ENCODE measurements around the gene SYT14. TPM values are rescaled to one million over a fixed set of nuclear protein-coding genes. Genes with fewer than 3 reads are reported as not detected.
"Not testable (repeated sequence)": the region's sequence is repeated elsewhere in the genome, so short reads cannot be mapped to it uniquely, and the experiment has no call there.

Gene SYT14
- total RNA-seq, 2 experiments from 2014 or later: not detected

GRCh38 chr1:209919637-209920036 is 18.4 kb upstream of the SYT14 start:
- H3K4me1 Mint-ChIP-seq, H3K27me3 Mint-ChIP-seq, H3K36me3 Mint-ChIP-seq, H3K4me3 Mint-ChIP-seq, DNase-seq, H3K9me3 Mint-ChIP-seq, H3K27ac Mint-ChIP-seq: not testable (repeated sequence)

GRCh38 chr1:209920844-209921243 is 17.2 kb upstream of the SYT14 start:
- Mint-ChIP-seq H3K4me3 (no peak overlapping the region), H3K27ac (no peak overlapping the region)
- DNase-seq: no peak

GRCh38 chr1:209924390-209924789 is 13.6 kb upstream of the SYT14 start:
- no peak for DNase-seq
- H3K27ac Mint-ChIP-seq: no peak overlapping the region
- peaks cover 4% of the 10 kb centered on the region for H3K36me3 Mint-ChIP-seq
- H3K27me3 Mint-ChIP-seq: peaks cover 20% of the 10 kb centered on the region
- peaks cover 7% of the 10 kb centered on the region for H3K9me3 Mint-ChIP-seq
- no peak overlapping the region for H3K4me3 Mint-ChIP-seq
- no peaks in the 10 kb centered on the region for H3K4me1 Mint-ChIP-seq

More at GRCh38 chr1:209920844-209921243, 17.2 kb upstream of the SYT14 start:
- H3K9me3 Mint-ChIP-seq: peaks cover 7% of the 10 kb centered on the region
- H3K27me3 Mint-ChIP-seq: peaks cover 6% of the 10 kb centered on the region
- H3K36me3 Mint-ChIP-seq: peaks cover 4% of the 10 kb centered on the region
- H3K4me1 Mint-ChIP-seq: no peaks in the 10 kb centered on the region

GRCh38 chr1:209926045-209926444 is 12.0 kb upstream of the SYT14 start:
- Mint-ChIP-seq H3K27me3 (peaks cover 28% of the 10 kb centered on the region), H3K36me3 (no peaks in the 10 kb centered on the region), H3K27ac (no peak overlapping the region), H3K4me1 (no peaks in the 10 kb centered on the region), H3K4me3 (no peak overlapping the region), H3K9me3 (no peaks in the 10 kb centered on the region)
- no peak for DNase-seq

GRCh38 chr1:209927466-209927865 is 10.6 kb upstream of the SYT14 start:
- Mint-ChIP-seq H3K4me3 (no peak overlapping the region), H3K9me3 (no peaks in the 10 kb centered on the region), H3K27me3 (peaks cover 37% of the 10 kb centered on the region), H3K36me3 (no peaks in the 10 kb centered on the region), H3K27ac (no peak overlapping the region), H3K4me1 (no peaks in the 10 kb centered on the region)
- no peak for DNase-seq

GRCh38 chr1:209929751-209930150 is 8.3 kb upstream of the SYT14 start:
- peaks cover 53% of the 10 kb centered on the region for H3K27me3 Mint-ChIP-seq
- no peaks in the 10 kb centered on the region for H3K4me1 Mint-ChIP-seq
- DNase-seq: no peak
- H3K9me3 Mint-ChIP-seq: no peaks in the 10 kb centered on the region
- no peaks in the 10 kb centered on the region for H3K36me3 Mint-ChIP-seq
- H3K27ac Mint-ChIP-seq: no peak overlapping the region
- no peak overlapping the region for H3K4me3 Mint-ChIP-seq

GRCh38 chr1:209931141-209931540 is 6.9 kb upstream of the SYT14 start:
- H3K27me3 Mint-ChIP-seq: peaks cover 56% of the 10 kb centered on the region
- H3K4me3 Mint-ChIP-seq: no peak overlapping the region
- H3K4me1 Mint-ChIP-seq: no peaks in the 10 kb centered on the region
- H3K27ac Mint-ChIP-seq: no peak overlapping the region
- no peaks in the 10 kb centered on the region for H3K36me3 Mint-ChIP-seq
- H3K9me3 Mint-ChIP-seq: no peaks in the 10 kb centered on the region
- no peak for DNase-seq

GRCh38 chr1:209936125-209936524 is 1.9 kb upstream of the SYT14 start:
- DNase-seq: no peak
- Mint-ChIP-seq H3K4me1 (peaks cover 7% of the 10 kb centered on the region), H3K4me3 (no peak overlapping the region), H3K9me3 (peaks cover 1% of the 10 kb centered on the region), H3K27me3 (peaks cover 78% of the 10 kb centered on the region), H3K36me3 (peaks cover 3% of the 10 kb centered on the region), H3K27ac (no peak overlapping the region)

- H3K27ac Mint-ChIP-seq: no peak overlapping the region
- DNase-seq: no peak
- peaks cover 26% of the 10 kb centered on the region for H3K27me3 Mint-ChIP-seq
- no peaks in the 10 kb centered on the region for H3K4me1 Mint-ChIP-seq
- no peaks in the 10 kb centered on the region for H3K9me3 Mint-ChIP-seq
- H3K36me3 Mint-ChIP-seq: no peaks in the 10 kb centered on the region
- H3K4me3 Mint-ChIP-seq: no peak overlapping the region
Measured at GRCh38 chr1:209945377-209945776, 7.4 kb downstream of the SYT14 start.

GRCh38 chr1:209948155-209948554 is 10.1 kb downstream of the SYT14 start:
- Mint-ChIP-seq H3K9me3 (no peaks in the 10 kb centered on the region), H3K27ac (no peak overlapping the region), H3K36me3 (no peaks in the 10 kb centered on the region), H3K27me3 (peaks cover 5% of the 10 kb centered on the region), H3K4me1 (no peaks in the 10 kb centered on the region), H3K4me3 (no peak overlapping the region)
- DNase-seq: no peak

GRCh38 chr1:209956116-209956515 is 18.1 kb downstream of the SYT14 start:
- H3K27ac Mint-ChIP-seq: no peak overlapping the region
- no peaks in the 10 kb centered on the region for H3K9me3 Mint-ChIP-seq
- DNase-seq: no peak
- peaks cover 10% of the 10 kb centered on the region for H3K27me3 Mint-ChIP-seq
- no peak overlapping the region for H3K4me3 Mint-ChIP-seq
- H3K36me3 Mint-ChIP-seq: no peaks in the 10 kb centered on the region
- H3K4me1 Mint-ChIP-seq: no peaks in the 10 kb centered on the region

- no peak overlapping the region for H3K4me3 Mint-ChIP-seq
- no peak overlapping the region for H3K27ac Mint-ChIP-seq
- no peaks in the 10 kb centered on the region for H3K36me3 Mint-ChIP-seq
- H3K9me3 Mint-ChIP-seq: no peaks in the 10 kb centered on the region
- no peak for DNase-seq
- H3K4me1 Mint-ChIP-seq: no peaks in the 10 kb centered on the region
- peaks cover 17% of the 10 kb centered on the region for H3K27me3 Mint-ChIP-seq
Measured at GRCh38 chr1:209959623-209960022, 21.6 kb downstream of the SYT14 start.

- no peak overlapping the region for H3K4me3 Mint-ChIP-seq
- H3K9me3 Mint-ChIP-seq: no peaks in the 10 kb centered on the region
- DNase-seq: no peak
- H3K36me3 Mint-ChIP-seq: no peaks in the 10 kb centered on the region
- no peaks in the 10 kb centered on the region for H3K4me1 Mint-ChIP-seq
- no peak overlapping the region for H3K27ac Mint-ChIP-seq
- peaks cover 17% of the 10 kb centered on the region for H3K27me3 Mint-ChIP-seq
Measured at GRCh38 chr1:209960926-209961325, 22.9 kb downstream of the SYT14 start.

GRCh38 chr1:209962388-209962787 is 24.4 kb downstream of the SYT14 start:
- Mint-ChIP-seq H3K4me3 (no peak overlapping the region), H3K27ac (no peak overlapping the region), H3K9me3 (no peaks in the 10 kb centered on the region), H3K27me3 (peaks cover 13% of the 10 kb centered on the region), H3K4me1 (no peaks in the 10 kb centered on the region), H3K36me3 (no peaks in the 10 kb centered on the region)
- no peak for DNase-seq

- Mint-ChIP-seq H3K27ac (no peak overlapping the region), H3K9me3 (no peaks in the 10 kb centered on the region), H3K27me3 (peaks cover 13% of the 10 kb centered on the region)
Measured at GRCh38 chr1:209962856-209963255, 24.8 kb downstream of the SYT14 start.

GRCh38 chr1:209965996-209966395 is 28.0 kb downstream of the SYT14 start:
- no peaks in the 10 kb centered on the region for H3K4me1 Mint-ChIP-seq
- no peaks in the 10 kb centered on the region for H3K36me3 Mint-ChIP-seq
- H3K27ac Mint-ChIP-seq: no peak overlapping the region
- DNase-seq: no peak
- H3K9me3 Mint-ChIP-seq: no peaks in the 10 kb centered on the region
- H3K27me3 Mint-ChIP-seq: peaks cover 13% of the 10 kb centered on the region
- no peak overlapping the region for H3K4me3 Mint-ChIP-seq

More at GRCh38 chr1:209962856-209963255, 24.8 kb downstream of the SYT14 start:
- H3K36me3 Mint-ChIP-seq: no peaks in the 10 kb centered on the region
- no peak for DNase-seq
- no peaks in the 10 kb centered on the region for H3K4me1 Mint-ChIP-seq
- H3K4me3 Mint-ChIP-seq: no peak overlapping the region

GRCh38 chr1:209978721-209979120 is 40.7 kb downstream of the SYT14 start:
- H3K27ac Mint-ChIP-seq, H3K27me3 Mint-ChIP-seq, H3K36me3 Mint-ChIP-seq, H3K9me3 Mint-ChIP-seq, H3K4me1 Mint-ChIP-seq, H3K4me3 Mint-ChIP-seq, DNase-seq: not testable (repeated sequence)
